Breast epithelium (tissue), 3 donors: ENCODE data around the gene TBC1D2.

Experiments used
- CTCF ChIP-seq, 3 donors: fragments of 450-650 bp; IDR thresholded peaks; one replicate each; pipeline ENCODE4 v1.5.1; 2016 to 2017; ENCODE audit warnings: antibody characterized with exemption in 3 of 3, mild to moderate bottlenecking in 3 of 3, moderate library complexity in 3 of 3
- POLR2A ChIP-seq: fragments of 450-650 bp; IDR thresholded peaks from one replicate; pipeline ENCODE4 v1.6.1; 2016; ENCODE audit warnings: antibody characterized with exemption, mild to moderate bottlenecking, moderate library complexity
- POLR2AphosphoS5 ChIP-seq, 3 donors: sonication (generic); formaldehyde crosslinking; IDR thresholded peaks; one replicate each; pipeline ENCODE4 v1.6.1; 2017; ENCODE audit warnings: antibody characterized with exemption in 3 of 3

- TF ChIP-seq POLR2AphosphoS5 (IDR thresholded peaks at IDR 0.05) (no peak), CTCF (IDR thresholded peaks at IDR 0.05) (no peak), POLR2A (no peak)
Observed at GRCh38 chr9:98176391-98177259, 78.8 kb downstream of the TBC1D2 start.
